Transverse colon (tissue), 4 donors: Measurements from ENCODE around the gene LONP1. TPM values are rescaled to one million over a fixed set of nuclear protein-coding genes. Genes with fewer than 3 reads are reported as not detected.

Experiments
- DNase-seq: peaks from one replicate; pipeline ENCODE4 v3.0.0-alpha.2; 2019
- H3K27ac ChIP-seq, 4 donors: fragments of 200-600 bp; sonication (generic); 2 replicates each; pipeline ENCODE4 v1.5.1; 2016 to 2018; ENCODE audit warnings: inconsistent platforms in 4 of 4
- H3K27me3 ChIP-seq: fragments of 200-600 bp; sonication (generic); 2 replicates; pipeline ENCODE4 v1.5.1; 2017; ENCODE audit warnings: inconsistent platforms
- H3K36me3 ChIP-seq, 4 donors: fragments of 200-600 bp; sonication (generic); 2 replicates each; pipeline ENCODE4 v1.5.1; 2017 to 2019; ENCODE audit warnings: inconsistent platforms in 4 of 4
- H3K4me1 ChIP-seq, 4 donors: fragments of 200-600 bp; sonication (generic); 2 replicates each; pipeline ENCODE4 v1.5.1; 2017 to 2020; ENCODE audit warnings: inconsistent platforms in 4 of 4
- H3K4me3 ChIP-seq, 4 donors: fragments of 200-600 bp; sonication (generic); 1 replicate in 1 of 4; 2 replicates in 3 of 4; pipeline versions ENCODE4 v1.5.1 to v1.6.1; 2017 to 2019; ENCODE audit warnings: inconsistent platforms in 4 of 4
- H3K9me3 ChIP-seq, 2 donors: fragments of 200-600 bp; sonication (generic); 2 replicates each; pipeline ENCODE4 v1.5.1; 2017 to 2019; ENCODE audit warnings: inconsistent platforms in 2 of 2
- CTCF ChIP-seq, 5 experiments: fragments of 200-600 bp in 3 of 5; fragments of 450-650 bp in 2 of 5; sonication (generic) in 3 of 5; IDR thresholded peaks; 1 replicate in 2 of 5; 2 replicates in 3 of 5; pipeline ENCODE4 v1.5.1; 2016 to 2017; ENCODE audit warnings: antibody characterized with exemption in 5 of 5, inconsistent platforms in 3 of 5, mild to moderate bottlenecking in 2 of 5, moderate library complexity in 1 of 5
- EP300 ChIP-seq: sonication (generic); formaldehyde crosslinking; IDR thresholded peaks from one replicate; pipeline ENCODE4 v1.6.1; 2017; ENCODE audit warnings: antibody characterized with exemption, low read depth
- POLR2A ChIP-seq: fragments of 450-650 bp; IDR thresholded peaks from one replicate; pipeline ENCODE4 v1.6.1; 2016; ENCODE audit warnings: antibody characterized with exemption, mild to moderate bottlenecking, moderate library complexity
- POLR2AphosphoS5 ChIP-seq, 3 donors: sonication (generic); formaldehyde crosslinking; IDR thresholded peaks; one replicate each; pipeline ENCODE4 v1.6.1; 2016; ENCODE audit warnings: antibody characterized with exemption in 3 of 3
- WGBS, 2 donors: methylation state at CpG; one replicate each; pipeline ENCODE4 v1.1.5; 2018; ENCODE audit warnings: low coverage in 1 of 2; 5-methylcytosine and 5-hydroxymethylcytosine counted together
- in situ Hi-C, 4 donors: fragments of 200-750 bp; cut with MboI; loops; one replicate each; pipeline versions ENCODE4 v1.15.0 to v1.15.1; 2017; ENCODE audit warnings: low sequenced_read_pairs in 3 of 4, low pct_ligation_motif_present in 1 of 4, low pct_unique_long_range_greater_than_20kb in 1 of 4
- intact Hi-C: fragments of 100-400 bp; cut with DNase I; formaldehyde crosslinking; loops from one replicate; pipeline ENCODE4 v1.15.1; 2023; ENCODE audit warnings: low total_unique reads
- total RNA-seq, 4 donors: library from RNA; depleted of rRNA; stranded (reverse); fragments of >200 nt; gene quantifications; one replicate each; pipeline ENCODE4 v1.1.0, GENCODE V29; 2016

The LONP1 gene
- total RNA-seq, 4 donors from 2014 or later = 28.7 to 164 (median 39.8) TPM

GRCh38 chr19:5714816-5715215, 5.1 kb downstream of the LONP1 start:
- H3K4me1 ChIP-seq = peaks cover 12 to 27% (median 16%) of the 10 kb centered on the region in 4 donors
- in situ Hi-C loops (no loop called here), intact Hi-C loops (no loop called here)
- DNase-seq = no peak
- no peak overlapping the region for H3K4me3 ChIP-seq
- peaks cover 0 to 33% (median 16%) of the 10 kb centered on the region in 4 donors for H3K36me3 ChIP-seq
- 93 to 100% methylated on average over 2 to 10 of the region's 10 CpGs for WGBS, 2 donors
- H3K27ac ChIP-seq = no peak overlapping the region
- TF ChIP-seq POLR2AphosphoS5 (IDR thresholded peaks at IDR 0.05) (no peak), POLR2A (no peak), CTCF (IDR thresholded peaks at IDR 0.05) (no peak)
- no peaks in the 10 kb centered on the region for H3K9me3 ChIP-seq
- no peaks in the 10 kb centered on the region for H3K27me3 ChIP-seq

GRCh38 chr19:5713228-5713627, 6.7 kb downstream of the LONP1 start:
- no peak for TF ChIP-seq CTCF (IDR thresholded peaks at IDR 0.05)
- no peak for TF ChIP-seq POLR2A
- no peak for TF ChIP-seq POLR2AphosphoS5 (IDR thresholded peaks at IDR 0.05)
- no peak for TF ChIP-seq EP300
- H3K4me3 ChIP-seq = no peak overlapping the region
- H3K27ac ChIP-seq = no peak overlapping the region
- in situ Hi-C loops = no loop called here
- intact Hi-C loops = no loop called here
- no peak for DNase-seq
- peaks cover 0 to 39% (median 18%) of the 10 kb centered on the region in 4 donors for H3K36me3 ChIP-seq
- WGBS, 2 donors = 94% methylated on average over 9 of the region's 9 CpGs; no CpG with 5 or more reads in 1 of the 2 donors
- H3K27me3 ChIP-seq = no peaks in the 10 kb centered on the region
- H3K9me3 ChIP-seq = no peaks in the 10 kb centered on the region
- peaks cover 3 to 16% (median 4%) of the 10 kb centered on the region in 4 donors for H3K4me1 ChIP-seq

GRCh38 chr19:5711713-5712161, 8.2 kb downstream of the LONP1 start:
- Histone ChIP-seq H3K9me3 (no peaks in the 10 kb centered on the region), H3K4me3 (no peak overlapping the region), H3K4me1 (peaks cover 0 to 3% (median 0%) of the 10 kb centered on the region in 4 donors), H3K27me3 (no peaks in the 10 kb centered on the region), H3K27ac (no peak overlapping the region), H3K36me3 (peaks cover 0 to 45% (median 20%) of the 10 kb centered on the region in 4 donors)
- intact Hi-C loops = no loop called here
- in situ Hi-C loops = no loop called here
- no peak for DNase-seq
- TF ChIP-seq POLR2A (no peak), EP300 (no peak), POLR2AphosphoS5 (IDR thresholded peaks at IDR 0.05) (no peak), CTCF (IDR thresholded peaks at IDR 0.05) (no peak)
- WGBS, 2 donors = 88% methylated on average over 25 of the region's 25 CpGs; no CpG with 5 or more reads in 1 of the 2 donors

GRCh38 chr19:5711025-5711424, 8.9 kb downstream of the LONP1 start:
- no peak overlapping the region for H3K4me3 ChIP-seq
- in situ Hi-C loops = no loop called here
- TF ChIP-seq CTCF (IDR thresholded peaks at IDR 0.05) (no peak), POLR2A (no peak), EP300 (no peak), POLR2AphosphoS5 (IDR thresholded peaks at IDR 0.05) (no peak)
- no peaks in the 10 kb centered on the region for H3K4me1 ChIP-seq
- H3K27me3 ChIP-seq = no peaks in the 10 kb centered on the region
- WGBS, 2 donors = 86% methylated on average over 8 of the region's 8 CpGs; no CpG with 5 or more reads in 1 of the 2 donors
- H3K27ac ChIP-seq = no peak overlapping the region
- DNase-seq = no peak
- H3K9me3 ChIP-seq = no peaks in the 10 kb centered on the region
- intact Hi-C loops = no loop called here
- peaks cover 0 to 46% (median 20%) of the 10 kb centered on the region in 4 donors for H3K36me3 ChIP-seq
